Smooth muscle cell (in vitro differentiated cells): ENCODE data around the gene SEC63. TPM values are rescaled to one million over a fixed set of nuclear protein-coding genes. Genes with fewer than 3 reads are reported as not detected.
"Not testable (repeated sequence)": the region's sequence is repeated elsewhere in the genome, so short reads cannot be mapped to it uniquely, and the experiment has no call there.

Experiments used
- DNase-seq: peaks from one replicate; lab custom pipeline; 2025; ENCODE audit not compliant: unreplicated experiment; lab: John Stamatoyannopoulos, UW
- H2AFZ ChIP-seq: fragments of 200-600 bp; sonication (generic); 2 replicates; pipeline ENCODE4 v1.6.0; 2016; ENCODE audit warnings: antibody characterized with exemption, low read depth, mild to moderate bottlenecking
- H3F3A ChIP-seq: fragments of 200-600 bp; sonication (generic); 2 replicates; pipeline ENCODE4 v1.6.0; 2017; ENCODE audit warnings: antibody characterized with exemption, low read depth
- H3K27ac ChIP-seq: fragments of 200-600 bp; sonication (generic); 2 replicates; pipeline ENCODE4 v1.5.1; 2016; ENCODE audit warnings: low read depth, mild to moderate bottlenecking
- H3K27me3 ChIP-seq: fragments of 200-600 bp; sonication (generic); 2 replicates; pipeline ENCODE4 v1.6.1; 2016; ENCODE audit warnings: low read depth, mild to moderate bottlenecking
- H3K36me3 ChIP-seq: fragments of 200-600 bp; sonication (generic); 2 replicates; pipeline ENCODE4 v1.5.1; 2016; ENCODE audit warnings: low read depth
- H3K4me1 ChIP-seq: fragments of 200-600 bp; sonication (generic); 2 replicates; pipeline ENCODE4 v1.5.1; 2016; ENCODE audit warnings: low read depth
- H3K4me2 ChIP-seq: fragments of 200-600 bp; sonication (generic); 2 replicates; pipeline ENCODE4 v1.6.0; 2016; ENCODE audit warnings: mild to moderate bottlenecking
- H3K4me3 ChIP-seq: fragments of 200-600 bp; sonication (generic); 2 replicates; pipeline ENCODE4 v1.5.1; 2016; ENCODE audit warnings: mild to moderate bottlenecking
- H3K79me2 ChIP-seq: fragments of 200-600 bp; sonication (generic); 2 replicates; pipeline ENCODE4 v1.6.0; 2016; ENCODE audit warnings: low read depth, mild to moderate bottlenecking
- H3K9ac ChIP-seq: fragments of 200-600 bp; sonication (generic); 2 replicates; pipeline ENCODE4 v1.6.0; 2016; ENCODE audit warnings: low read depth
- H3K9me3 ChIP-seq: fragments of 200-600 bp; sonication (generic); replicated peaks from 2 replicates; pipeline ENCODE4 v1.5.1; 2016; ENCODE audit warnings: low read depth
- H4K20me1 ChIP-seq: fragments of 200-600 bp; sonication (generic); 2 replicates; pipeline ENCODE4 v1.6.0; 2016; ENCODE audit warnings: low read depth
- CTCF ChIP-seq: fragments of 200-600 bp; sonication (generic); IDR thresholded peaks from 2 replicates; pipeline ENCODE4 v1.5.1; 2017; ENCODE audit warnings: borderline replicate concordance, mild to moderate bottlenecking, antibody characterized with exemption; ENCODE audit not compliant: insufficient read depth, poor library complexity, severe bottlenecking
- WGBS: methylation state at CpG from one replicate; pipeline ENCODE4 v1.1.7; 2016; ENCODE audit warnings: low lambda C conversion rate; 5-methylcytosine and 5-hydroxymethylcytosine counted together
- polyA plus RNA-seq: library from polyadenylated mRNA; unstranded; fragments of >200 nt; fragmentation: Nextera tagmentation; extraction: Ambion mirVana; gene quantifications from 2 replicates; pipeline ENCODE4 v1.2.1, GENCODE V29; 2016
- total RNA-seq: library from RNA; depleted of rRNA; stranded (reverse); fragments of >200 nt; gene quantifications from 2 replicates; pipeline ENCODE4 v1.2.3, GENCODE V29; 2014

Gene SEC63
- total and polyA plus RNA-seq, 2 experiments from 2014 or later = 67.0 to 95.1 TPM

DNA sequence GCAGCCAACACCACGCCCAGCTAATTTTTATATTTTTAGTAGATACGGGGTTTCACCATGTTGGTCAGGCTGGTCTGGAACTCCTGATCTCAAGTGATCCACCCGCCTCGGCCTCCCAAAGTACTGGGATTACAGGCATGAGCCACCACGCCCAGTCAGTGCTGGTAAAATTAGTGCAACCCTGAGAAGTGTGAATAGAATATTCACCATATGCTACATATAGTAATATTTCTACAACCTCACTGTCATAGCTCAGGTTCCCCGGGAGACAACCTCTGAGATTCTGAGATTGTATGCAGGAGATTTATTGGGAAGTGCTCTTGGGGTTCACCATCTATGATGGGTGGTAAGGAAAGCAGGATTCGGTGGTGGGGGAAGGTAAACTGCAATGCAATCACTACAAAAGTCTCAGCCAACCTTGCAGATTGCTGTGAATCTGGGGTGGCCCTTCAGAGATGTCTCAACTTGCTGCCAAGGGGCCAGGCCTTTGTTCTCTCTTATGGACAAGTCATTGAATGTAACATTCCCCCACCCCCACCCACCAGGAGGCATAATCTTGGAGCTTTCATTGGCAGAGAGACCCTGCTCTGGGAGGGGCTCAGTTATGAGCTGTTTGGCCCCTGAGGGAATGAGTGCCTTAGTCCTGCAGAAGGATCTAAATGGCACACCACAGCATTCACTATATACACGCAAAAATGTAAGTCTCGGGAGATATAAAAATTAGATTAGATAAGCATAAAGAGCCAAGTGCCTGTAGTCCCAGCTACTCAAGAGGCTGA, 34.0 kb upstream of the SEC63 start:
- Histone ChIP-seq H3K4me3 (no peak overlapping the region), H3K4me1 (no peaks in the 10 kb centered on the region), H3K27ac (no peak overlapping the region), H3K36me3 (no peaks in the 10 kb centered on the region), H4K20me1 (no peaks in the 10 kb centered on the region), H3K9ac (no peak overlapping the region), H3K9me3 (no peaks in the 10 kb centered on the region), H3K27me3 (no peaks in the 10 kb centered on the region), H3K79me2 (no peaks in the 10 kb centered on the region), H2AFZ (no peak overlapping the region), H3K4me2 (no peak overlapping the region), H3F3A (no peaks in the 10 kb centered on the region)
- TF ChIP-seq CTCF = no peak
- DNase-seq = no peak
- 78% methylated on average over 9 of the region's 9 CpGs for WGBS

DNA sequence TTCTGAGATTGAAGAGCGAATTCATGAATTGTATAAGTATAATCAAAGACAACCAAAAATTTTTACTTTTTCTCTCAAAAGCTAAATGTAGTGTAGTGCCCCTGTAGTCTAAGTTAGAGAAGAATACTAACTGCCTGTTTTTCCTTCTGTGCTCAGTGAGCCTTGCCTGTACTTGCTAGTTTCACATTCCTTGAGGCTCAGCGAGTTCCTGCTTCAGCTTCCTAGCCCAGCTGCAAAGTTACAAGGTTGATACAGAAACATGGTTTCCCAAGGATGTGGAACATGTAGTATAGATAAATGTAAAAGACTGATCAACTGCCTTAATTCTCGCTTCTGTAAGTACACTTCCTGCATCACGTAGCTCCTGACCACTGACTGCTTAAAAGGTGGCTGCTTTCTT, 33.1 kb upstream of the SEC63 start:
- 62% methylated on average over 4 of the region's 4 CpGs for WGBS
- H3K9me3 ChIP-seq = no peaks in the 10 kb centered on the region
- DNase-seq = no peak

DNA sequence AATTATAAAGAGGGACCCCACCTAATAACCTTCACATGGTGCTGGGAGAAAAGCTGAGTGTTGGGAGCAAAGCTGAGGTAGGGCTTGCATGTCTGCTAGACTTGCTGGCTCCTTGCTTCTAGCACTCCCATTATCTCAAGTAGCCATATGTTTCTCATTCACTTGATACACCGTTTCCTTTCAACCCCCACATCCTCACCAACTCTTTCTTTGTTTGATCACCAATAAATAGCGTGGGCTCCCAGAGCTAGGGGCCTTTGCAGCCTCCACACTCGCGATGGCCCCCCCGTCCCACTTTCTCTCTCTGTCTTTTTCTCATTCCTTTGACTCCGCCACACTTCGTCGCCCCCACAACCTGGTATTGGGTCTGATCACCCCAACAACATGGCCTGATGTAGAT, 32.6 kb upstream of the SEC63 start:
- H3K79me2 ChIP-seq, H3K9me3 ChIP-seq, H3K4me2 ChIP-seq, H3K27ac ChIP-seq, H3F3A ChIP-seq, H3K4me3 ChIP-seq, DNase-seq, H3K36me3 ChIP-seq, H4K20me1 ChIP-seq, H3K4me1 ChIP-seq, H3K27me3 ChIP-seq, H3K9ac ChIP-seq: not testable (repeated sequence)
- H2AFZ ChIP-seq = peak overlapping the region; percentile 42
- WGBS = 72% methylated on average over 8 of the region's 8 CpGs

More for the DNA sequence above, 33.1 kb upstream of the SEC63 start:
- Histone ChIP-seq H3K9ac (no peak overlapping the region), H3K4me1 (no peaks in the 10 kb centered on the region), H3K4me3 (no peak overlapping the region), H2AFZ (peak overlapping the region; percentile 42), H3K4me2 (peak overlapping the region; percentile 3), H3K36me3 (no peaks in the 10 kb centered on the region), H4K20me1 (no peaks in the 10 kb centered on the region), H3F3A (no peaks in the 10 kb centered on the region), H3K27ac (no peak overlapping the region), H3K79me2 (no peaks in the 10 kb centered on the region), H3K27me3 (no peaks in the 10 kb centered on the region)
- TF ChIP-seq CTCF = no peak

DNA sequence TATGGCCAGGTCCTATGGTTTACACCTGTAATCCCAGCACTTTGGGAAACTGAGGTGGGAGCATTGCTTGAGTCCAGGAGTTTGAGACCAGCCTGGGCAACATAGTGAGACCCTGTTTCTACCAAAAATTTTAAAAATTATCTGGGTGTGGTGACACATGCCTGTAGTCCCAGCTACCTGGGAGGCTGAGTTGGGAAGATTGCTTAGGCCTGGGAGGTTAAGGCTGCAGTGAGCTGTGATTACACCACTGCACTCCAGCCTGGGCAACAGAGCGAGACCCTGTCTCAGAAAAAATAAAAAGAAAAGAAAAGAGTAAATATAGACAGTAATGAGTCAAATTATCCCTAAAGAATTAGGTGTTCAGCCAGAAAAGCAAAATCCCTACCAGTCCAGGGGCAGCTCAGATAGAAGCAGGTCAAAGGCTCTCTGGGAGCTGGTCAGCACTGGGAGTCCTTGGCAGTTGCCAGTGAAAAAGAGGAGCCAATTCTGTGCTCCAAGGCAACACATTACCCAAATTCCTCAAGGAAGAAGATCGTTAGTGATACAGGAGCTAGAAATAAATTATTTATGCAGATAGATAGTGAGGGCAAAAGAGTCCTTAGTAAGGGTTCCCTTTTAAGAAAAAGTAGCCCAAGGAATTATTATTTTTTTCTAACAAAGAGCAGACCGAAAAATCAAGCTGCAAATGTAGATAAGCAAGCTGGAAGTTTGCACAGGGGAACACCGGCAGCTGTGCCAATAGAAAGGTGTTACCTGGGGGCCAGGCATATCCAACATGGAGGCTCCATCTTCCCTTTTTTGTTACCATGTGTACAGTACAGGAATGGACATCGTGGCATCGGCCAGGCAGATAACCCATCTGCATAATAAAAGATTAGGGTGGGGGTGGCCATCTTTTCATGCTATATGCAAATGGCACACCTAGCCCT, 31.4 kb upstream of the SEC63 start:
- DNase-seq = no peak
- 62% methylated on average over 6 of the region's 6 CpGs for WGBS

More for the DNA sequence above, 31.4 kb upstream of the SEC63 start:
- Histone ChIP-seq H3K4me2 (no peak overlapping the region), H3K36me3 (no peaks in the 10 kb centered on the region), H4K20me1 (no peaks in the 10 kb centered on the region), H3K9ac (no peak overlapping the region), H2AFZ (no peak overlapping the region), H3K4me3 (no peak overlapping the region), H3K4me1 (no peaks in the 10 kb centered on the region), H3K27ac (no peak overlapping the region), H3K27me3 (no peaks in the 10 kb centered on the region), H3F3A (no peaks in the 10 kb centered on the region), H3K9me3 (no peaks in the 10 kb centered on the region), H3K79me2 (no peaks in the 10 kb centered on the region)
- no peak for TF ChIP-seq CTCF
